ENCODE results near the gene GIGYF1. TPM values are rescaled to one million over a fixed set of nuclear protein-coding genes. Genes with fewer than 3 reads are reported as not detected.

The GIGYF1 gene
- total and polyA plus RNA-seq, 9 donors: 7.0 to 93.0 (median 56.1) TPM

DNA sequence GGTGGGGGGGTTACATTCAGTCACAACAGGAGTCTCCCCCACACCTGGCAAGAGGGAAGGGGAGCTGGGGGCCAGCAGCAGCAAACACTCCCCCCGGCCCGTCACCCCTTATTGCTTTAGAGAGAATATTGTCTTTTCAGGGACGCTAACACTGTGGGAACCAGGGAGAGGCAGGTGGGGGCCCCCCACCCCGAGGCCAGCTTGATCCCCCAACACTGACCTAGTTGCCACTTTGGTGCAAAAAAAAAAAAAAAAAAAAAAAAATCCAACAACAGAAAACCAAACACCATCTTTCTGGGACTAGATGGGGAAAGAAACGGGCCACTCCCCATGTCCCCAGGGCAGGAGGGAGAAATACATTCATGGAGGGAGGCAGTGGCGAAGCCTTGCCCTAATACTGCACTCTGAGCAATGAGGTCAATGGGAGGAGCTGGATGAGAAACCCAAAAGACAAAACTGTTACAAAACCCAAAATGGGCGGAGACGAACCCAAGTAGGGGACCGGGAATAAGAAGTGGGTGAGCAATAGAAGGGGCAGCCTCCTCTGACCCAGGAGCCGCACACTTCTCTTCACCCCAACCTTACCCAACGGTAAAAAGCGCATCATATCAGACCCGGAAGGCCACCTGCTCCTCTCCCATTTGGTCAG lies 14.0 kb downstream of the GIGYF1 start:
- Histone ChIP-seq H3K36me3 (no peaks in the 10 kb centered on the region), H3K27ac (peak overlapping the region in 1 of 2 donors; percentile 0), H3K9me3 (no peaks in the 10 kb centered on the region), H3K4me1 (ENCODE audit: insufficient read depth) (peaks cover 1% of the 10 kb centered on the region), H3K4me3 (no peak overlapping the region), H3K27me3 (no peaks in the 10 kb centered on the region)
- intact Hi-C loops (cut with DNase I): loop anchor here in 1 of 4 donors (5.0 kb wide), 3 partner anchors 73 to 198 kb away; partner anchors contain the start of gene NYAP1
- TF ChIP-seq CTCF (IDR thresholded peaks at IDR 0.05) (no peak), POLR2A (IDR thresholded peaks at IDR 0.05) (no peak), EP300 (IDR thresholded peaks at IDR 0.05) (no peak)
- WGBS, 3 donors: 58 to 62% (median 59%) methylated on average over 13 of the region's 13 CpGs
- DNase-seq: peak in 3 of 5 donors; percentile 34 to 70 (median 53)

GRCh38 chr7:100679129-100679926 lies 14.7 kb downstream of the GIGYF1 start:
- peak; percentile 14 to 53 (median 33) for DNase-seq
- TF ChIP-seq CTCF (IDR thresholded peaks at IDR 0.05): no peak
- TF ChIP-seq POLR2A (IDR thresholded peaks at IDR 0.05): no peak
- no peak for TF ChIP-seq EP300 (IDR thresholded peaks at IDR 0.05)
- Histone ChIP-seq H3K4me3 (no peak overlapping the region), H3K36me3 (no peaks in the 10 kb centered on the region), H3K9me3 (no peaks in the 10 kb centered on the region), H3K27me3 (no peaks in the 10 kb centered on the region), H3K4me1 (ENCODE audit: insufficient read depth) (peaks cover 1% of the 10 kb centered on the region), H3K27ac (peak overlapping the region in 1 of 2 donors; percentile 0)
- intact Hi-C loops (cut with DNase I): loop anchor here in 1 of 4 donors (5.0 kb wide), 1 partner anchor 72 kb away; no protein-coding TSS in a partner anchor
- 56 to 73% (median 64%) methylated on average over 13 of the region's 13 CpGs for WGBS, 3 donors

DNA sequence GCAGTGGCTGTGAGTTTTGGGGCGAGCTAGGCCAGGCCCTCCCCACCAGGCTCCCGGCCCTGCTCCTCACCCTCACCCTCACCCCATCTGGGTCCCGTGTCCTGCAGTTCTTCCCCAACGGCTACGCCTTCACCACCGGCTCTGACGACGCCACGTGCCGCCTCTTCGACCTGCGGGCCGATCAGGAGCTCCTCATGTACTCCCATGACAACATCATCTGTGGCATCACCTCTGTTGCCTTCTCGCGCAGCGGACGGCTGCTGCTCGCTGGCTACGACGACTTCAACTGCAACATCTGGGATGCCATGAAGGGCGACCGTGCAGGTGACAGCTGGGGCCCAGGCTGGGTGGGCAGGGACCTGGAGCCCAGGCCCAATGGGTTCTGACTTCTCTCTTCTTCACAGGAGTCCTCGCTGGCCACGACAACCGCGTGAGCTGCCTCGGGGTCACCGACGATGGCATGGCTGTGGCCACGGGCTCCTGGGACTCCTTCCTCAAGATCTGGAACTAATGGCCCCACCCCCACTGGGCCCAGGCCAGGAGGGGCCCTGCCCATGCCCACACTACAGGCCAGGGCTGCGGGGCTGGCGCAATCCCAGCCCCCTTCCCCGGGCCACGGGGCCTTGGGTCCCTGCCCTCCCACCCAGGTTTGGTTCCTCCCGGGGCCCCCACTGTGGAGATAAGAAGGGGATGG lies 15.6 kb downstream of the GIGYF1 start:
- H3K36me3 ChIP-seq: no peaks in the 10 kb centered on the region
- H3K9me3 ChIP-seq: no peaks in the 10 kb centered on the region
- 63 to 69% (median 66%) methylated on average over 34 to 35 of the region's 35 CpGs for WGBS, 3 donors
- no peaks in the 10 kb centered on the region for H3K27me3 ChIP-seq
- no peak for TF ChIP-seq CTCF (IDR thresholded peaks at IDR 0.05)
- DNase-seq: peak; percentile 25 to 61 (median 51)
- peaks cover 1% of the 10 kb centered on the region for H3K4me1 ChIP-seq (ENCODE audit: insufficient read depth)
- intact Hi-C loops (cut with DNase I): loop anchor here in 1 of 4 donors (5.0 kb wide), 1 partner anchor 71 kb away; no protein-coding TSS in a partner anchor
- no peak overlapping the region for H3K4me3 ChIP-seq
- H3K27ac ChIP-seq: no peak overlapping the region
